Neuronal stem cell (in vitro differentiated cells): ENCODE measurements around the gene NUMA1.
A peak's percentile ranks its signal among the peaks of the same experiment; 100 is the strongest.

Experiments
- DNase-seq: peaks from one replicate; pipeline ENCODE4 v3.0.0-alpha.2; 2013; ENCODE audit warnings: low spot score
- H2AFZ ChIP-seq: one replicate; pipeline ENCODE4 v1.6.1; 2013; ENCODE audit warnings: mild to moderate bottlenecking, low read length, inconsistent platforms
- H2AK5ac ChIP-seq: 2 replicates; pipeline ENCODE4 v1.6.1; 2013; ENCODE audit warnings: low read depth, mild to moderate bottlenecking, inconsistent platforms, low read length, moderate library complexity, mixed read lengths
- H2BK120ac ChIP-seq: 2 replicates; pipeline ENCODE4 v1.6.1; 2013; ENCODE audit warnings: low read depth, mild to moderate bottlenecking, inconsistent platforms, low read length, moderate library complexity, mixed read lengths
- H2BK12ac ChIP-seq: one replicate; pipeline ENCODE4 v1.6.1; 2013; ENCODE audit warnings: low read length, inconsistent platforms
- H2BK15ac ChIP-seq: 2 replicates; pipeline ENCODE4 v1.6.1; 2013; ENCODE audit warnings: mild to moderate bottlenecking, low read length, inconsistent platforms, mixed read lengths
- H2BK5ac ChIP-seq: one replicate; pipeline ENCODE4 v1.6.1; 2013; ENCODE audit warnings: inconsistent platforms, mild to moderate bottlenecking, low read length, moderate library complexity
- H3K14ac ChIP-seq: one replicate; pipeline ENCODE4 v1.6.1; 2013; ENCODE audit warnings: low read length, inconsistent platforms
- H3K18ac ChIP-seq: 2 replicates; pipeline ENCODE4 v1.6.1; 2013; ENCODE audit warnings: low read length, inconsistent platforms
- H3K23ac ChIP-seq: 2 replicates; pipeline ENCODE4 v1.6.1; 2013; ENCODE audit warnings: low read depth, mild to moderate bottlenecking, mixed read lengths, low read length, inconsistent platforms; ENCODE audit not compliant: poor library complexity
- H3K27ac ChIP-seq: replicated peaks from 3 replicates; pipeline ENCODE4 v1.5.1; 2013; ENCODE audit warnings: low read length, inconsistent platforms
- H3K27me3 ChIP-seq, 3 experiments: 2 replicates each; pipeline ENCODE4 v1.6.1; 2013; ENCODE audit warnings: low read length in 3 of 3, mild to moderate bottlenecking in 2 of 3, inconsistent platforms in 1 of 3, low read depth in 1 of 3, mixed read lengths in 1 of 3, moderate library complexity in 1 of 3; ENCODE audit not compliant: control insufficient read depth in 3 of 3, insufficient read depth in 3 of 3
- H3K36me3 ChIP-seq, 2 donors: replicated peaks in 1 of 2; 2 replicates each; pipeline ENCODE4 v1.6.1; 2013; ENCODE audit warnings: low read length in 2 of 2; ENCODE audit not compliant: control insufficient read depth in 2 of 2, insufficient read depth in 2 of 2
- H3K4ac ChIP-seq: 2 replicates; pipeline ENCODE4 v1.6.1; 2013; ENCODE audit warnings: inconsistent platforms, mild to moderate bottlenecking, low read length, moderate library complexity
- H3K4me1 ChIP-seq, 2 donors: 1 replicate in 1 of 2; 2 replicates in 1 of 2; pipeline ENCODE4 v1.6.1; 2013; ENCODE audit warnings: low read length in 2 of 2, low read depth in 1 of 2; ENCODE audit not compliant: control insufficient read depth in 2 of 2, insufficient read depth in 1 of 2
- H3K4me2 ChIP-seq: one replicate; pipeline ENCODE4 v1.6.1; 2013; ENCODE audit warnings: mild to moderate bottlenecking, low read length, inconsistent platforms; ENCODE audit not compliant: insufficient read depth, poor library complexity, severe bottlenecking
- H3K4me3 ChIP-seq, 2 donors: 2 replicates each; pipeline ENCODE4 v1.5.1; 2013; ENCODE audit warnings: low read length in 2 of 2, mild to moderate bottlenecking in 2 of 2, inconsistent platforms in 1 of 2, moderate library complexity in 1 of 2
- H3K79me1 ChIP-seq: one replicate; pipeline ENCODE4 v1.6.1; 2013; ENCODE audit warnings: low read depth, mild to moderate bottlenecking, inconsistent platforms, low read length, moderate library complexity
- H3K9ac ChIP-seq: one replicate; pipeline ENCODE4 v1.6.1; 2013; ENCODE audit warnings: mild to moderate bottlenecking, low read depth, low read length, inconsistent platforms; ENCODE audit not compliant: poor library complexity
- H3K9me3 ChIP-seq, 2 donors: replicated peaks in 1 of 2; 2 replicates each; pipeline versions ENCODE3 to v1.6.1; 2013; ENCODE audit warnings: low read length in 2 of 2, mild to moderate bottlenecking in 2 of 2, inconsistent platforms in 1 of 2, low read depth in 1 of 2, mixed read lengths in 1 of 2, moderate library complexity in 1 of 2; ENCODE audit not compliant: control insufficient read depth in 2 of 2, insufficient read depth in 1 of 2
- H4K8ac ChIP-seq: one replicate; pipeline ENCODE4 v1.6.1; 2013; ENCODE audit warnings: low read depth, mild to moderate bottlenecking, inconsistent platforms, low read length, moderate library complexity
- H4K91ac ChIP-seq: one replicate; pipeline ENCODE4 v1.6.1; 2013; ENCODE audit warnings: low read length, low read depth, mild to moderate bottlenecking, inconsistent platforms; ENCODE audit not compliant: poor library complexity
- WGBS, 2 donors: extraction: QIAGEN DNeasy Blood & Tissue Kit; methylation state at CpG; one replicate each; pipeline ENCODE4 v1.1.7; 2013; ENCODE audit warnings: missing lambda C conversion rate in 2 of 2, mixed read lengths in 1 of 2; ENCODE audit not compliant: insufficient read length in 2 of 2, insufficient replicate concordance in 1 of 2; ENCODE audit errors: extremely low coverage in 2 of 2; 5-methylcytosine and 5-hydroxymethylcytosine counted together

Gene NUMA1

GRCh38 chr11:72100462-72100861 is 20.1 kb upstream of the NUMA1 start:
- DNase-seq = no peak
- H3K36me3 ChIP-seq = peaks cover 23 to 58% of the 10 kb centered on the region in 2 donors
- WGBS, 2 donors = no CpG with 5 or more reads among the region's 1 CpG

GRCh38 chr11:72100009-72100408 is 19.7 kb upstream of the NUMA1 start:
- no peak for DNase-seq
- Histone ChIP-seq H3K36me3 (peaks cover 26 to 63% of the 10 kb centered on the region in 2 donors), H2BK15ac (no peak overlapping the region), H3K4me2 (no peak overlapping the region), H3K9ac (no peak overlapping the region), H3K23ac (no peak overlapping the region), H2BK120ac (no peak overlapping the region), H3K79me1 (peaks cover 4% of the 10 kb centered on the region), H3K4me1 (peaks cover 9 to 11% of the 10 kb centered on the region in 2 donors), H3K27me3 (no peaks in the 10 kb centered on the region), H4K8ac (no peak overlapping the region), H2AK5ac (no peak overlapping the region), H3K27ac (no peak overlapping the region), H2BK12ac (no peak overlapping the region), H3K4me3 (no peak overlapping the region), H3K9me3 (no peaks in the 10 kb centered on the region), H4K91ac (no peak overlapping the region), H2AFZ (no peak overlapping the region), H3K18ac (no peak overlapping the region), H2BK5ac (no peak overlapping the region), H3K14ac (no peak overlapping the region), H3K4ac (no peak overlapping the region)
- no CpG with 5 or more reads among the region's 3 CpGs for WGBS, 2 donors

More at GRCh38 chr11:72100462-72100861, 20.1 kb upstream of the NUMA1 start:
- Histone ChIP-seq H3K4ac (no peak overlapping the region), H2AK5ac (no peak overlapping the region), H3K4me3 (no peak overlapping the region), H3K27ac (no peak overlapping the region), H3K14ac (no peak overlapping the region), H4K91ac (no peak overlapping the region), H3K9ac (no peak overlapping the region), H4K8ac (no peak overlapping the region), H2BK120ac (no peak overlapping the region), H3K27me3 (no peaks in the 10 kb centered on the region), H3K23ac (no peak overlapping the region), H3K4me2 (no peak overlapping the region), H3K4me1 (peaks cover 9 to 11% of the 10 kb centered on the region in 2 donors), H3K79me1 (peaks cover 4% of the 10 kb centered on the region), H2BK12ac (no peak overlapping the region), H2AFZ (no peak overlapping the region), H3K9me3 (no peaks in the 10 kb centered on the region), H2BK5ac (no peak overlapping the region), H2BK15ac (no peak overlapping the region), H3K18ac (no peak overlapping the region)

- Histone ChIP-seq H3K79me1 (peaks cover 4% of the 10 kb centered on the region), H2BK120ac (no peak overlapping the region), H3K9ac (no peak overlapping the region), H3K27ac (no peak overlapping the region), H3K4me2 (no peak overlapping the region), H3K14ac (no peak overlapping the region), H3K4me3 (peak overlapping the region in 1 of 2 donors; percentile 39), H2AK5ac (no peak overlapping the region), H3K9me3 (no peaks in the 10 kb centered on the region), H4K8ac (no peak overlapping the region), H4K91ac (no peak overlapping the region), H3K36me3 (peaks cover 30 to 73% of the 10 kb centered on the region in 2 donors), H3K18ac (no peak overlapping the region), H3K23ac (peak overlapping the region; percentile 50), H2AFZ (no peak overlapping the region), H2BK5ac (no peak overlapping the region), H3K27me3 (no peaks in the 10 kb centered on the region), H2BK15ac (no peak overlapping the region), H2BK12ac (no peak overlapping the region), H3K4me1 (peaks cover 9 to 10% of the 10 kb centered on the region in 2 donors), H3K4ac (no peak overlapping the region)
- no peak for DNase-seq
- WGBS, 2 donors = no CpG with 5 or more reads among the region's 3 CpGs
Observed at GRCh38 chr11:72098741-72099140, 18.4 kb upstream of the NUMA1 start.

GRCh38 chr11:72091292-72091691 is 10.9 kb upstream of the NUMA1 start:
- DNase-seq = peak; percentile 59
- H3K9me3 ChIP-seq = no peaks in the 10 kb centered on the region
- no peaks in the 10 kb centered on the region for H3K79me1 ChIP-seq
- H4K8ac ChIP-seq = no peak overlapping the region
- no peak overlapping the region for H3K4me3 ChIP-seq
- no peak overlapping the region for H2BK12ac ChIP-seq
- no peak overlapping the region for H2AK5ac ChIP-seq
- H2AFZ ChIP-seq = no peak overlapping the region
- H3K9ac ChIP-seq = no peak overlapping the region
- no peak overlapping the region for H3K23ac ChIP-seq
- no CpG with 5 or more reads among the region's 4 CpGs for WGBS, 2 donors
- no peak overlapping the region for H2BK5ac ChIP-seq
- H4K91ac ChIP-seq = no peak overlapping the region
- peaks cover 16 to 58% of the 10 kb centered on the region in 2 donors for H3K36me3 ChIP-seq
- no peak overlapping the region for H2BK15ac ChIP-seq
- no peaks in the 10 kb centered on the region for H3K4me1 ChIP-seq
- H3K14ac ChIP-seq = no peak overlapping the region
- H3K4me2 ChIP-seq = no peak overlapping the region
- no peak overlapping the region for H3K27ac ChIP-seq
- H3K4ac ChIP-seq = no peak overlapping the region
- H2BK120ac ChIP-seq = no peak overlapping the region
- H3K27me3 ChIP-seq = no peaks in the 10 kb centered on the region
- no peak overlapping the region for H3K18ac ChIP-seq
